Lower leg skin (tissue), 4 donors: Measurements from ENCODE around the gene PKM. TPM values are rescaled to one million over a fixed set of nuclear protein-coding genes. Genes with fewer than 3 reads are reported as not detected.

Experiments used
- DNase-seq, 2 donors: peaks; one replicate each; pipeline ENCODE4 v3.0.0-alpha.2; 2019; ENCODE audit warnings: low spot score in 2 of 2
- H3K4me3 ChIP-seq: fragments of 200-600 bp; sonication (generic); 2 replicates; pipeline ENCODE4 v1.5.1; 2017; ENCODE audit warnings: mild to moderate bottlenecking, low read depth; ENCODE audit not compliant: poor library complexity, severe bottlenecking
- CTCF ChIP-seq, 3 donors: fragments of 450-650 bp; IDR thresholded peaks; one replicate each; pipeline ENCODE4 v1.5.1; 2016; ENCODE audit warnings: antibody characterized with exemption in 3 of 3, mild to moderate bottlenecking in 3 of 3, moderate library complexity in 2 of 3
- POLR2A ChIP-seq, 2 donors: fragments of 450-650 bp; IDR thresholded peaks; one replicate each; pipeline ENCODE4 v1.6.1; 2016 to 2017; ENCODE audit warnings: antibody characterized with exemption in 2 of 2, mild to moderate bottlenecking in 1 of 2, moderate library complexity in 1 of 2
- WGBS, 2 donors: methylation state at CpG; one replicate each; pipeline ENCODE4 v1.1.5; 2018; 5-methylcytosine and 5-hydroxymethylcytosine counted together
- intact Hi-C: fragments of 100-400 bp; cut with DNase I; formaldehyde crosslinking; loops from one replicate; pipeline ENCODE4 v1.15.0; 2023; ENCODE audit warnings: low total_unique reads
- total RNA-seq, 4 donors: library from RNA; depleted of rRNA; stranded (reverse); fragments of >200 nt; gene quantifications; one replicate each; pipeline ENCODE4 v1.1.0, GENCODE V29; 2016

The PKM gene
- total RNA-seq, 4 donors from 2014 or later = 266 to 433 (median 367) TPM

GRCh38 chr15:72184165-72184811 is 46.7 kb downstream of the PKM start:
- intact Hi-C loops = no loop called here
- no peak for DNase-seq
- H3K4me3 ChIP-seq = no peak overlapping the region
- TF ChIP-seq POLR2A (IDR thresholded peaks at IDR 0.05) = no peak
- TF ChIP-seq CTCF (IDR thresholded peaks at IDR 0.05) = no peak
- WGBS, 2 donors = 6 to 16% methylated on average over 16 to 32 of the region's 34 CpGs

GRCh38 chr15:72183781-72184164 is 47.2 kb downstream of the PKM start:
- WGBS, 2 donors = 18 to 35% methylated on average over 12 of the region's 12 CpGs
- intact Hi-C loops = no loop called here
- no peak overlapping the region for H3K4me3 ChIP-seq
- TF ChIP-seq POLR2A (IDR thresholded peaks at IDR 0.05) (no peak), CTCF (IDR thresholded peaks at IDR 0.05) (no peak)
- no peak for DNase-seq

GRCh38 chr15:72182673-72183072 is 48.3 kb downstream of the PKM start:
- no peak for DNase-seq
- H3K4me3 ChIP-seq = no peak overlapping the region
- 66 to 70% methylated on average over 3 of the region's 3 CpGs for WGBS, 2 donors
- intact Hi-C loops = no loop called here
- no peak for TF ChIP-seq CTCF (IDR thresholded peaks at IDR 0.05)
- TF ChIP-seq POLR2A (IDR thresholded peaks at IDR 0.05) = no peak

GRCh38 chr15:72182244-72182643 is 48.7 kb downstream of the PKM start:
- WGBS, 2 donors = 81 to 93% methylated on average over 3 of the region's 3 CpGs
- no peak for DNase-seq
- intact Hi-C loops = no loop called here
- no peak for TF ChIP-seq POLR2A (IDR thresholded peaks at IDR 0.05)
- no peak overlapping the region for H3K4me3 ChIP-seq

- WGBS, 2 donors = 90 to 96% methylated on average over 5 of the region's 5 CpGs
- DNase-seq = peak in 1 of 2 donors; percentile 64
- TF ChIP-seq POLR2A (IDR thresholded peaks at IDR 0.05) = no peak
- no peak for TF ChIP-seq CTCF (IDR thresholded peaks at IDR 0.05)
- intact Hi-C loops = no loop called here
- H3K4me3 ChIP-seq = no peak overlapping the region
Observed at GRCh38 chr15:72180761-72181324, 50.1 kb downstream of the PKM start.

- TF ChIP-seq POLR2A (IDR thresholded peaks at IDR 0.05) (no peak), CTCF (IDR thresholded peaks at IDR 0.05) (no peak)
- DNase-seq = peak in 1 of 2 donors; percentile 76
- WGBS, 2 donors = 32 to 46% methylated on average over 8 to 14 of the region's 16 CpGs
- intact Hi-C loops = no loop called here
- H3K4me3 ChIP-seq = no peak overlapping the region
Observed at GRCh38 chr15:72179950-72180581, 50.9 kb downstream of the PKM start.
